NCI-H146 treated with DMSO at 0.1 percent for 48 hours (cell line): ENCODE results near the gene ZFAND3.

Experiments used
- DNase-seq: peaks from one replicate; lab custom pipeline; 2025; ENCODE audit not compliant: unreplicated experiment; lab: John Stamatoyannopoulos, UW

Gene ZFAND3

DNA sequence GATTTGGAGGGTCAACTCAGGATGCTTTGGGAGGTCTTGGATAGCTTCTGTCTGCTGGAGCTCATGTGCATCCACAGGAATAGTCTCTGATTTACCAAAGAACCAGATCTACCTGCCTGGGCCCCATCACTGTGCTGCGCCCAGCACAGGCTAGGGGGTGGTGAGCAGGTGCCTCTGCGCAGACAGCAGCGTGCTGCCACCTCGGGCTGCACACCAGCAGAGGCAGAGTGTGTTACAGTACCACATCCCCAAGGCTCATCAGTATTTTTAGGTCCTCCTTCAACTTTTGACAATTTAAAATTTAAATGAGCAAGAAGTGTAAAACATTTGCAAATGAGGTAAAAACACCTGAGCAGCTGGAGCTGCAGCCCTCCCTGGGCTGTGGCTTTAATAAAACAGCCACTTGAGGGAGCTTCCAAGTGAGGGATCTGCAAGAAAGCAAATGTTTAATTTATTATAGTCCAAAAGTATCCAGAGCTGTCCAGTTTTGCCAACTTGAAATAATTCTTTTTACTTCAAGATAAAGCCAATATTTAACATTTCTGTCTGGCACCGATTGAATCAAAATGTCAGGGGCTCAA, 324.9 kb downstream of the ZFAND3 start:
- DNase-seq = no peak

DNA sequence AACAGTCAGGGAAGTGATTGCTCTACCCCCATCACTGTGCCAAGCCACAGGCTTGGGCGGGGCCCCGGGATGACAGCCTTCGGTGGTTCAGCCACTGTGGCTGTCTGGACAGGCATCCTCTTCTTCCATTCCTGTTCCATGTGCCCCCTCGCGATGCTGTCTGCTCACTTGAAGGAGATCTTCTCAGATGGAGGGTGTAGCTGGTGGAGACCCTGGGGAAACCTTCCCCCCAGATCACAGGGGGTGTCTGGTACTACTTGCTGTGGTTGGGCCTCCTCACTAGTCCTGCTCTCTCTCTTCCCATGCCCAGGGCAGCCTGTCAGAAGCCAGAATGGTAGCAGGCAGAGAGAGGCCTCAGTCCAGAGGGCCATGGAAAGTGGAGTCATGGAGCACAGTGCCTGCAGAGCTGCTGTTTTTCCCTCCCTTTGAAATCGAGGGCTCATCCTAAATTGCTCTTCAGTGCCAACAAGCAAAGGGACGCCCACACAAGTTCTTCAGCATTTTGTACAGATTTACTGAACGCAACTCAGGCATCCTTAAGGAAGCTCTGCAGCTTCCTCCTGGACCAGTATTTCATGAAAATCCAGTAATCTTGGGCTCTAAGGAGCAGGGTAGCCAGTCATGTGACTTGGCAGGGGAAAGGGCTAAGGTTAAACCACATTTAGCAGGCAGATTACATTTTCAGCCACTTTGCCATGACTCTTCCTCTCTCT, 326.6 kb downstream of the ZFAND3 start:
- no peak for DNase-seq

GRCh38 chr6:38146734-38147027, 327.2 kb downstream of the ZFAND3 start:
- DNase-seq = no peak

- no peak for DNase-seq
These were observed 329.1 kb downstream of the ZFAND3 start for GRCh38 chr6:38148606-38149005.

GRCh38 chr6:38149531-38149930, 330.0 kb downstream of the ZFAND3 start:
- peak; percentile 27 for DNase-seq

DNA sequence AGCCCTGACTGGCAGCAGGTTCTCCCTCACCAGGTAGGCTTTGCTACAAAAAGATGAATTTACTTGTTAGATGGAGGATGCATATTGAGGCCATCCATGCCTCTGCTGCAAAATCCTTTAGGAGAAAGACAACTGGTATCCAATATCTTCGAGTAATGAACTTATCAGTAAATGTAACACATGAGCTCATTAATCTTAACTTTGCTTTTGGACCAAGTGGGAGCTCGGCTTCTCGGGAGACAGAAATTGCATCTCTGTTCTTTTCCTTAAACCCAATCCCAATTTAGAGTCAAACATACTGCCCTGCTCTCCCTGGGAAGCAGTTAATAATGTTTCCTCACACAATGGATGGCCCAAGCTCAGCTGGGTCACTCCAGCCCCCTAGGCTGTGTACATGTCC, 330.5 kb downstream of the ZFAND3 start:
- no peak for DNase-seq

DNA sequence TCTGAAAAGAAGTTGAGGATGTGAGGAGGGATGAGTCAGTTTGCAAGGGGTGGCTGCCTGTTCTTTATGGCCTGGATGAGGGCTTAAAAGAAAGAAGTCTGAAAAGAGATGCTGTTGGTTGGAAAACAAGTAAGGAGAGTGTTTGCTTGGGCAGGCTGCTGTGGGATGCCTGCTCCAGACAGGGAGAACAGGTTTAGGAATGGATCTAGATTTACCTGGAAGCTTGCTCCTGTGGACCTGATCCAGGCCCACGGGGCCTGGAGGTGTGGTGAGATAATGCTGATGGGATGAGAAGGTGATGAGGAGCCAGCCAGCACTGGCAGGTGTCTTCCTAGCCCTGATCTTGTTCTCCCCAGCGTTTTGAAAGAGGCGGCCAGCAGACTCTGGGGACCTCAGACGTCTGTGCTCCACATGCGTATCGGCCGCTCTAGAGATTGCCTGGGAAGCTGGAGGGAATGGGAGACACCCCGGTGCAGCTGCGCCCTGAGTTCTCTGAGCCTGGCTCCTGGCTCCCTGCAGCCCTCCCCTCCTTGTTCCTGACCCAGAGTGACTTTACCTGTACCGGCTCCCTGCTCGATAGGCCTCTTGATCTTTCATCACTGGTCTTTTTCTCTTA, 331.3 kb downstream of the ZFAND3 start:
- no peak for DNase-seq

- no peak for DNase-seq
These were observed 332.3 kb downstream of the ZFAND3 start for GRCh38 chr6:38151580-38152500.

DNA sequence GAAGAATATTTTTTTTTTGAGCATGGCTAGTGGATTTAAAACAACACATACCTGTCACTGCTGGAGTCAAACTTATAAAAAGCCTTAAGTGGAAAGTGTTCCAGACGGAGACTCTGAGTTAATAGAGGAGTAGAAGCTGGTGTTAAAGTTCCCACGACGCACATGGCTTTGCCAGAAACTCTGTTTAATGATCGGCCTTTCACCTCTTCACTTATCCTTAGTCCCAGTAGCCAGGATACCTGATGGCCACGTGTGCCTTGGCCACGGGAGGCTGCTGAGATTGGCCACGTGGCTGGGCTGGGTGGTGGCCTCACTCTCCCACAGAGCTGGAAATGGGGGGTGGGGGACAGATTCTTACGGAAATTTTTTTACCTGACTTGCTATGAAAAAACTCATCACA, 333.1 kb downstream of the ZFAND3 start:
- no peak for DNase-seq

GRCh38 chr6:38153076-38153797, 333.7 kb downstream of the ZFAND3 start:
- DNase-seq = no peak

DNA sequence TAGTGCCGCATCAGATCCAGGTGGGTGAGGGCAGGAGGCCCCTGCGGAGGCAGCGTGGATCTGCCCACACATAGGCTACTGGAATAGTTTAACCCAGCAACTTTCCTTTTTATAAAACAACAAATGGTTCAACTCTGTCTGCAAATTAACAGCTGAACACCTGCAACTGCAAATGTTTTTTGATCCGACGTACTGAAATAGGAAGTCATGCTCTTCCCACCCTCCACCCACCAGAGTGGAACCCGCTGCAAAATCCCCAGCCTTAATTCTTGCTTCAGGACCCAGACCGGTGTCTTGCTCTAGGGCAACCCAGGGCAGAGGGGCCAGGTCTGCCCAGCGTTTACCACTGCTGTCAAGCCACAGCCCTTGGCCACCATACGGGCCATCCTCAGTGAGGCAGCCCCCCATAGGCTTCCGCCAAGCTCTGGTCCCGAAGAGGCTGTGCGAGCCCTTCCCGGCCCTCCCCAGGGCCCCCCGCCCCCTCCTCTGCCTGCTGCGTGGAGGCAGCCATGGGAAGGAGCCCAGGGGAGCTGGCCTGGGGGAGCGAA, 334.3 kb downstream of the ZFAND3 start:
- DNase-seq = no peak

GRCh38 chr6:38154731-38155130, 335.2 kb downstream of the ZFAND3 start:
- no peak for DNase-seq

GRCh38 chr6:38155144-38155543, 335.6 kb downstream of the ZFAND3 start:
- DNase-seq = no peak

- no peak for DNase-seq
These were observed 336.2 kb downstream of the ZFAND3 start for GRCh38 chr6:38155621-38156204.

GRCh38 chr6:38156818-38157565, 337.5 kb downstream of the ZFAND3 start:
- DNase-seq = no peak

- DNase-seq = no peak
These were observed 338.4 kb downstream of the ZFAND3 start for GRCh38 chr6:38157905-38158304.

DNA sequence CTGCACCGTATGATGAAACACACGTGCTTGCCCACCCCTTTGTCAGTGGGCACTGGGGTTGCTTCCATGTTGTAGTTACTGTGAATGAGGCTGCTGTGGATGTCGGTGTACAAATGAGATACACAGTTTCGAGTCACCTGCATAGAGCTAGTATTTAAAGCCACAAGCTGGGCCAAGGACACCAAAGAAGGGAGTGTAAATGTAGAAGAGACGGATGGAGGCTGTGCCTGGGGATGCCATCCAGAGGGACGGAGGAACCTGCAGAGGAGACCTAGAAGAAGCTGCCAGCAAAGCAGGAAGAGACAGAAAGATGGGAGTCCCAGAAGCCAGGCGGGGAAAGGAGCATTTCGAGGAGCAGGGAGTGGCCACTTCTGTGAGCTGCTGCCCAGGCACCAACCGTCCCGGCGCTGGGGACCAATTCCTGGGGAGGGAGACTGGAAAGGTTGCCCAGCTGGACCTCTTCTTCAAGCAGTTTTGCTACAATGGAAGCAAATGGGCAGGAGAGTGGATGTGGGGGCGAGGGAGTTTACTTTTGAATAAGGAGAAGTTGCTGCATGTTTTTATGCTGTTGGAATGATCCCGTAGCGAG, 339.3 kb downstream of the ZFAND3 start:
- DNase-seq = no peak

- DNase-seq = no peak
These were observed 340.1 kb downstream of the ZFAND3 start for GRCh38 chr6:38159596-38159995.

DNA sequence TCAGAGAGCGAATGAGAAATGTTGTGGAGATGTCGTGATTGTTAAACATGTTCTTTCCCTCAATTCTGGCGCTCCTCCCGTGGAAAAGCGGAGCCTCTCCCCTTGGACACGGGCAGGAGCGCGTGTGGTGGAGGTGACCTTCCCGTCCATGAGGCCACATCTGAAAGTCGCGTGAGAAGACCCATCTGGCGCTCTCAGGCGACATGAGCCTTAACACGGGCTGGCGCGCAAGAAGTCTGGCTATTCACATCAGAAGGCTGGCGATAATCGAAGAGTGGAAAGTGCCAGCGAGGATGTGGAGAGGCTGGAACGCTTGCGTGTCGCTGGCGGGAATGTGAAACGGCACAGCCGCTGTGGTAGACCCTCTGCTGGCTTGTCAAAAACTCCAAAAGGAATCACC, 341.3 kb downstream of the ZFAND3 start:
- DNase-seq = no peak
